Heart left ventricle (tissue), 13 donors: ENCODE results near the gene BTNL8.

Source experiments
- CTCF ChIP-seq, 12 donors: fragments of 200-600 bp; sonication (generic) in 4 of 12; IDR thresholded peaks; one replicate each; pipeline versions ENCODE4 v1.5.0 to v1.8.0; 2018 to 2022; ENCODE audit warnings: antibody characterized with exemption in 12 of 12, mild to moderate bottlenecking in 5 of 12
- POLR2A ChIP-seq, 2 donors: fragments of 450-650 bp; IDR thresholded peaks; one replicate each; pipeline ENCODE4 v1.6.1; 2017; ENCODE audit warnings: antibody characterized with exemption in 2 of 2, mild to moderate bottlenecking in 2 of 2, moderate library complexity in 2 of 2
- donor health status: ischemic (EF 13 %, LVEDD 7.1; RV severe dilation, severe dysfunction).
- donor health status: DM: no; HTN: yes; CAD: no.
- donor health status: DM: no; HTN: no; CAD: no.
- donor health status: ischemic (EF 25% LVEDD 6.9; RV normal size, moderate dysfunction).
- donor health status: ischemic (EF 25% LVEDD 5.7; RV mildly dilated, moderate dysfunction).
- donor health status: ischemic (EF 35%, LVEDD 5.7; RV mildly dilated, moderate dysfunction).
- donor health status: nonischemic (EF 11% LVEDD 7.7; RV severe dilation, severe dysfunction).
- donor health status: DM: yes; HTN: yes; CAD: no.
- donor health status: PGD.
- donor health status: ischemic (EF 29% LVEDD 5.4; RV normal size, mild dysfunction).
- donor health status: nonischemic (EF 23%, LVEDD 6.1; RV moderate dilation, normal function).

DNA sequence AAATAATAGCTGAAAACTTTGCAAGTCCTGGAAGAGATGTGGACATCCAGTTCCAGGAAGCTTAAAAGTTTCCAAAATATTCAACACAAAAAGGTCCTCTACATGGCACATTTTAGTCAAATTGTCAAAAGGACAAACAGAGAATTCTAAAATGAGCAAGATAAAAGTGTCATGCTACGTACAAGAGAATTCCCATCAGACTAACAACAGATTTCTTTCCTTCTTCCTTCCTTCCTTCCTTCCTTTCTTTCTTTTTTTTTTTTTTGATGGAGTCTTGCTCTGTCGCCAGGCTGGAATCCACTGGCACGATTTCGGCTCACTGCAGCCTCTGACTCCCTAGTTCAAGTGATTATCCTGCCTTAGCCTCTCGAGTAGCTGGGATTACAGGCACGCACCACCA, 39.3 kb downstream of the BTNL8 start:
- TF ChIP-seq CTCF (IDR thresholded peaks at IDR 0.05) (no peak), POLR2A (IDR thresholded peaks at IDR 0.05) (no peak)
